SK-N-SH (cell line): ENCODE results near the gene SLC38A2.

Experiments
- CHD2 ChIP-seq: fragments of 150-350 bp; IDR thresholded peaks from 2 replicates; pipeline ENCODE4 v1.6.1; 2018; ENCODE audit warnings: low read length; ENCODE audit not compliant: partially characterized antibody
- CTCF ChIP-seq: fragments of 200-600 bp; sonication (generic); IDR thresholded peaks from 2 replicates; pipeline ENCODE4 v1.6.1; 2017; ENCODE audit warnings: antibody characterized with exemption, mild to moderate bottlenecking, moderate library complexity
- FOXM1 ChIP-seq: IDR thresholded peaks from 2 replicates; pipeline ENCODE4 v1.4.0; 2012; ENCODE audit warnings: low read depth, mild to moderate bottlenecking
- RCOR1 ChIP-seq: fragments of 150-350 bp; IDR thresholded peaks from 2 replicates; pipeline ENCODE4 v1.6.1; 2017; ENCODE audit warnings: antibody characterized with exemption, low read length
- RFX5 ChIP-seq: IDR thresholded peaks from 2 replicates; pipeline ENCODE4 v1.6.1; 2012; ENCODE audit warnings: mild to moderate bottlenecking, improper control_type of control experiment, low read length
- RXRA ChIP-seq: IDR thresholded peaks from 2 replicates; pipeline ENCODE4 v1.4.0; 2012; ENCODE audit warnings: low read depth, mild to moderate bottlenecking, borderline replicate concordance
- TAF1 ChIP-seq: IDR thresholded peaks from 2 replicates; pipeline ENCODE4 v1.6.1; 2012; ENCODE audit warnings: low read depth, mild to moderate bottlenecking, low read length, moderate library complexity, borderline replicate concordance
- USF2 ChIP-seq: fragments of 150-350 bp; IDR thresholded peaks from 2 replicates; pipeline ENCODE4 v1.6.1; 2017; ENCODE audit warnings: antibody characterized with exemption, low read length, low read depth, borderline replicate concordance
- TF ChIP-seq, protein P1 (sequence below): IDR thresholded peaks from 2 replicates; pipeline ENCODE4 v1.6.1; 2012; ENCODE audit warnings: mild to moderate bottlenecking, low read depth, low read length, moderate library complexity

- no peak for TF ChIP-seq RXRA
- TF ChIP-seq RFX5: no peak
- TF ChIP-seq CHD2: no peak
- no peak for TF ChIP-seq TAF1
- TF ChIP-seq USF2: no peak
- no peak for TF ChIP-seq CTCF
- no peak for TF ChIP-seq RCOR1
- TF ChIP-seq, protein P1, sequence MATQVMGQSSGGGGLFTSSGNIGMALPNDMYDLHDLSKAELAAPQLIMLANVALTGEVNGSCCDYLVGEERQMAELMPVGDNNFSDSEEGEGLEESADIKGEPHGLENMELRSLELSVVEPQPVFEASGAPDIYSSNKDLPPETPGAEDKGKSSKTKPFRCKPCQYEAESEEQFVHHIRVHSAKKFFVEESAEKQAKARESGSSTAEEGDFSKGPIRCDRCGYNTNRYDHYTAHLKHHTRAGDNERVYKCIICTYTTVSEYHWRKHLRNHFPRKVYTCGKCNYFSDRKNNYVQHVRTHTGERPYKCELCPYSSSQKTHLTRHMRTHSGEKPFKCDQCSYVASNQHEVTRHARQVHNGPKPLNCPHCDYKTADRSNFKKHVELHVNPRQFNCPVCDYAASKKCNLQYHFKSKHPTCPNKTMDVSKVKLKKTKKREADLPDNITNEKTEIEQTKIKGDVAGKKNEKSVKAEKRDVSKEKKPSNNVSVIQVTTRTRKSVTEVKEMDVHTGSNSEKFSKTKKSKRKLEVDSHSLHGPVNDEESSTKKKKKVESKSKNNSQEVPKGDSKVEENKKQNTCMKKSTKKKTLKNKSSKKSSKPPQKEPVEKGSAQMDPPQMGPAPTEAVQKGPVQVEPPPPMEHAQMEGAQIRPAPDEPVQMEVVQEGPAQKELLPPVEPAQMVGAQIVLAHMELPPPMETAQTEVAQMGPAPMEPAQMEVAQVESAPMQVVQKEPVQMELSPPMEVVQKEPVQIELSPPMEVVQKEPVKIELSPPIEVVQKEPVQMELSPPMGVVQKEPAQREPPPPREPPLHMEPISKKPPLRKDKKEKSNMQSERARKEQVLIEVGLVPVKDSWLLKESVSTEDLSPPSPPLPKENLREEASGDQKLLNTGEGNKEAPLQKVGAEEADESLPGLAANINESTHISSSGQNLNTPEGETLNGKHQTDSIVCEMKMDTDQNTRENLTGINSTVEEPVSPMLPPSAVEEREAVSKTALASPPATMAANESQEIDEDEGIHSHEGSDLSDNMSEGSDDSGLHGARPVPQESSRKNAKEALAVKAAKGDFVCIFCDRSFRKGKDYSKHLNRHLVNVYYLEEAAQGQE: no peak
- TF ChIP-seq FOXM1: no peak
These were observed 40.3 kb downstream of the SLC38A2 start for GRCh38 chr12:46332260-46332659.
